GM12878 (cell line): Measurements from ENCODE around the gene MMP11. TPM values are rescaled to one million over a fixed set of nuclear protein-coding genes. Genes with fewer than 3 reads are reported as not detected.

Source experiments
- ATAC-seq: fragments of 200-7000 bp; cut with Tn5 transposase; 3 replicates; pipeline ENCODE4 v1.9.1; 2020; ENCODE audit warnings: mild to moderate bottlenecking, moderate library complexity
- BruUV-seq: library from RNA; stranded (reverse); fragments of 400-500 nt; replicated peaks from 2 replicates; lab custom pipeline; 2021; lab: Mats Ljungman, UMichigan
- CTCF ChIA-PET: fragments of 300-600 bp; sonication (Branson Sonifier 250); formaldehyde crosslinking; extraction: SDS; loops from one replicate; lab custom pipeline; 2021; ENCODE audit warnings: inconsistent platforms; lab: Yijun Ruan, JAX
- POLR2A ChIA-PET: fragments of 350-600 bp; formaldehyde crosslinking; extraction: SDS; loops from one replicate; lab custom pipeline; 2021; ENCODE audit warnings: inconsistent platforms; lab: Charles Lee
- RAD21 ChIA-PET: fragments of 300-600 bp; sonication (Branson Sonifier 250); formaldehyde crosslinking; loops from one replicate; lab custom pipeline; 2023; ENCODE audit warnings: antibody characterized with exemption; ENCODE audit not compliant: unreplicated experiment; lab: Charles Lee
- SMC1A ChIA-PET: fragments of 300-600 bp; sonication (Branson Sonifier 250); formaldehyde crosslinking; loops from one replicate; lab custom pipeline; 2023; ENCODE audit not compliant: unreplicated experiment, uncharacterized antibody; lab: Charles Lee
- DNase-seq: peaks from one replicate; pipeline ENCODE4 v3.0.0-alpha.2; 2011; ENCODE audit warnings: low read depth, low spot score
- FAIRE-seq: peaks from 3 replicates; lab custom pipeline; 2011; peaks lifted over from hg19 to GRCh38; lab: Jason Lieb, UNC
- H2AFZ ChIP-seq: 2 replicates; pipeline ENCODE4 v1.6.0; 2011; ENCODE audit warnings: low read depth, low read length, control low read depth; ENCODE audit not compliant: control insufficient read depth
- H3K27ac ChIP-seq: 2 replicates; pipeline ENCODE4 v1.5.1; 2011; ENCODE audit warnings: control low read depth; ENCODE audit not compliant: control insufficient read depth, insufficient read depth
- H3K27me3 ChIP-seq, 2 experiments: replicated peaks in 1 of 2; 2 replicates each; pipeline versions ENCODE4 v1.6.0 to v1.6.1; 2011; ENCODE audit warnings: low read length in 1 of 2; ENCODE audit not compliant: control insufficient read depth in 2 of 2, insufficient read depth in 2 of 2
- H3K36me3 ChIP-seq, 2 experiments: 2 replicates each; pipeline ENCODE4 v1.5.1; 2011; ENCODE audit warnings: low read length in 1 of 2; ENCODE audit not compliant: control insufficient read depth in 2 of 2, insufficient read depth in 2 of 2
- H3K4me1 ChIP-seq: 2 replicates; pipeline ENCODE4 v1.6.1; 2011; ENCODE audit warnings: mild to moderate bottlenecking, low read length, moderate library complexity, mixed read lengths; ENCODE audit not compliant: control insufficient read depth, insufficient read depth
- H3K4me2 ChIP-seq: 2 replicates; pipeline ENCODE4 v1.6.0; 2011; ENCODE audit warnings: control low read depth; ENCODE audit not compliant: control insufficient read depth, insufficient read depth
- H3K4me3 ChIP-seq: fragments of 200-600 bp; sonication (generic); 2 replicates; pipeline ENCODE4 v1.5.1; 2016
- H3K79me2 ChIP-seq: 2 replicates; pipeline ENCODE4 v1.6.0; 2011; ENCODE audit warnings: low read length; ENCODE audit not compliant: control insufficient read depth, insufficient read depth
- H3K9ac ChIP-seq: 2 replicates; pipeline ENCODE4 v1.8.0; 2011; ENCODE audit warnings: low read length, control low read depth, mixed read lengths; ENCODE audit not compliant: control insufficient read depth, insufficient read depth
- H3K9me3 ChIP-seq: replicated peaks from 3 replicates; pipeline ENCODE4 v1.5.1; 2011; ENCODE audit warnings: mild to moderate bottlenecking, low read length; ENCODE audit not compliant: control insufficient read depth, insufficient read depth
- H4K20me1 ChIP-seq: 2 replicates; pipeline ENCODE4 v1.6.0; 2011; ENCODE audit not compliant: control insufficient read depth, insufficient read depth
- ASH2L ChIP-seq: fragments of 300-600, 200-600 bp; sonication (generic); IDR thresholded peaks from 2 replicates; pipeline ENCODE4 v1.6.1; 2017; ENCODE audit warnings: low read depth, mild to moderate bottlenecking, borderline replicate concordance
- BACH1 ChIP-seq: fragments of 450-650 bp; IDR thresholded peaks from 2 replicates; pipeline ENCODE4 v1.6.1; 2017; ENCODE audit warnings: mild to moderate bottlenecking, borderline replicate concordance
- CHD2 ChIP-seq: IDR thresholded peaks from 2 replicates; pipeline ENCODE4 v1.6.1; 2011; ENCODE audit warnings: low read depth, low read length, improper control_type of control experiment, borderline replicate concordance
- CHD4 ChIP-seq: fragments of 200-600 bp; sonication (generic); IDR thresholded peaks from 2 replicates; pipeline ENCODE4 v1.6.1; 2016; ENCODE audit warnings: mild to moderate bottlenecking
- ETV6 ChIP-seq, 2 experiments: fragments of 450-650 bp in 1 of 2; IDR thresholded peaks in 1 of 2; conservative IDR thresholded peaks in 1 of 2; 2 replicates each; pipeline ENCODE4 v1.6.1; 2014; ENCODE audit warnings: antibody characterized with exemption in 1 of 2, borderline replicate concordance in 1 of 2, low read depth in 1 of 2, mild to moderate bottlenecking in 1 of 2, moderate library complexity in 1 of 2
- MTA3 ChIP-seq: IDR thresholded peaks from 2 replicates; pipeline ENCODE4 v1.6.1; 2012; ENCODE audit warnings: low read length, inconsistent platforms, borderline replicate concordance
- NR2F1 ChIP-seq: fragments of 450-650 bp; conservative IDR thresholded peaks from 2 replicates; pipeline ENCODE4 v1.6.1; 2017; ENCODE audit warnings: mild to moderate bottlenecking
- POLR2AphosphoS2 ChIP-seq: IDR thresholded peaks from 2 replicates; pipeline ENCODE4 v1.6.1; 2011; ENCODE audit warnings: low read depth, mild to moderate bottlenecking, low read length, improper control_type of control experiment, moderate library complexity
- POLR2AphosphoS5 ChIP-seq: IDR thresholded peaks from 2 replicates; pipeline ENCODE4 v1.6.1; 2011; ENCODE audit warnings: mild to moderate bottlenecking, low read length, inconsistent platforms
- SMC3 ChIP-seq: IDR thresholded peaks from 2 replicates; pipeline ENCODE4 v1.6.1; 2011; ENCODE audit warnings: low read length, improper control_type of control experiment, borderline replicate concordance
- SPI1 ChIP-seq: IDR thresholded peaks from 2 replicates; pipeline ENCODE4 v1.6.1; 2011; ENCODE audit warnings: low read depth, mild to moderate bottlenecking, low read length, moderate library complexity, borderline replicate concordance; ENCODE audit not compliant: insufficient read depth
- ZNF592 ChIP-seq: fragments of 450-650 bp; IDR thresholded peaks from 2 replicates; pipeline ENCODE4 v1.6.1; 2017; ENCODE audit warnings: mild to moderate bottlenecking, moderate library complexity
- ZNF622 ChIP-seq: fragments of 450-650 bp; IDR thresholded peaks from 2 replicates; pipeline ENCODE4 v1.6.1; 2017; ENCODE audit warnings: mild to moderate bottlenecking, inconsistent platforms
- WGBS: methylation state at CpG from one replicate; pipeline ENCODE4 v1.1.6; 2016; ENCODE audit warnings: low lambda C conversion rate; ENCODE audit not compliant: insufficient replicate concordance, insufficient coverage; ENCODE audit errors: missing lambda C conversion rate; 5-methylcytosine and 5-hydroxymethylcytosine counted together
- in situ Hi-C: fragments of 300-500 bp; cut with MboI; formaldehyde crosslinking; loops from 9 replicates; pipeline ENCODE4 v1.14.3; 2018; ENCODE audit warnings: mixed read lengths
- intact Hi-C: fragments of 100-400 bp; cut with micrococcal nuclease; formaldehyde crosslinking; loops from one replicate; pipeline ENCODE4 v1.14.2; 2022; ENCODE audit not compliant: unreplicated experiment
- polyA plus RNA-seq, 11 experiments: library from polyadenylated mRNA; depleted of rRNA in 4 of 11; unstranded in 6 of 11; stranded (reverse) in 5 of 11; fragments of >200 nt; fragmentation: Nextera tagmentation in 4 of 11; fragmentation: Illumina TruSeq in 1 of 11; extraction: Ambion mirVana in 4 of 11; extraction: Trizol in 1 of 11; gene quantifications; 1 replicate in 1 of 11; 2 replicates in 10 of 11; pipeline versions ENCODE4 v1.2.1 to v1.2.3, GENCODE V29; 2011 to 2016; ENCODE audit warnings: inconsistent platforms in 2 of 11, missing spikeins in 2 of 11, low read depth in 1 of 11
- total RNA-seq, 4 experiments: library from RNA; depleted of rRNA in 3 of 4; stranded (reverse); fragments of >200 nt in 3 of 4; fragmentation: Illumina TruSeq in 1 of 4; extraction: Trizol in 1 of 4; gene quantifications; 2 replicates each; pipeline versions ENCODE4 v1.2.1 to v1.2.3, GENCODE V29; 2013 to 2021
- TF ChIP-seq, protein P1 (sequence below): fragments of 450-650 bp; IDR thresholded peaks from 2 replicates; pipeline ENCODE4 v1.6.1; 2018; ENCODE audit warnings: borderline replicate concordance, mild to moderate bottlenecking; ENCODE audit not compliant: partially characterized antibody
- TF ChIP-seq, protein P2 (sequence below): IDR thresholded peaks from 2 replicates; pipeline ENCODE4 v1.6.1; 2012; ENCODE audit warnings: low read depth, low read length, improper control_type of control experiment

MMP11 gene
- total and polyA plus RNA-seq, 10 of the 15 experiments (the other 5 are each of a cell fraction or from before 2014, with no cell fraction given), result 0.03 to 1.1 (median 0.31) TPM; not detected in 2

- DNase-seq, result no peak
- BruUV-seq, result TSS peak; percentile 39
- RAD21 ChIA-PET, result interaction anchor here (0.7 to 3.2 kb wide), 5 partner anchors 12 to 138 kb away, joined by 3 to 16 read pairs (median 3); partner anchors contain the start of genes SLC2A11 and ZNF70
- no peaks in the 10 kb centered on the region; a peak in 1 of 4 replicates for H3K36me3 ChIP-seq
- H3K4me1 ChIP-seq, result peaks cover 30% of the 10 kb centered on the region
- no peak for ATAC-seq
- H2AFZ ChIP-seq, result no peak overlapping the region
- intact Hi-C loops, result loop anchor here (5.0 kb wide), 1 partner anchor 223 kb away; no protein-coding TSS in a partner anchor
- H3K79me2 ChIP-seq, result peaks cover 24% of the 10 kb centered on the region
- no peak overlapping the region for H3K9ac ChIP-seq
- CTCF ChIA-PET, result interaction anchor here (1.0 to 7.5 kb wide), 4 partner anchors 10 to 138 kb away, joined by 3 to 197 read pairs (median 6); partner anchors contain the start of gene VPREB3
- H3K27me3 ChIP-seq, result no peaks in the 10 kb centered on the region
- H3K27ac ChIP-seq, result no peak overlapping the region
- H3K4me2 ChIP-seq, result peak overlapping the region; percentile 94
- in situ Hi-C loops, result no loop called here
- SMC1A ChIA-PET, result interaction anchor here (1.2 to 2.4 kb wide), 4 partner anchors 10 to 137 kb away, joined by 3 to 7 read pairs (median 6); partner anchors contain the start of gene VPREB3
- FAIRE-seq, result no peak
- peak overlapping the region; percentile 36; the same call in 1 of the 2 replicates for H3K4me3 ChIP-seq
- no peaks in the 10 kb centered on the region; the same call in 1 of the 2 replicates for H4K20me1 ChIP-seq
- POLR2A ChIA-PET, result interaction anchor here (0.6 kb wide), 4 partner anchors 8 to 120 kb away, joined by 3 to 4 read pairs (median 4); no protein-coding TSS in a partner anchor
- WGBS, result 87% methylated on average over 9 of the region's 9 CpGs
- H3K9me3 ChIP-seq, result no peaks in the 10 kb centered on the region
- TF ChIP-seq NR2F1 (no peak), MTA3 (no peak), ZNF592 (no peak), BACH1 (no peak), ETV6 (conservative IDR thresholded peaks at IDR 0.05 in 1 of 2, IDR thresholded peaks at IDR 0.05 in 1 of 2; ENCODE audit: borderline replicate concordance in 1 of 2, low read depth in 1 of 2) (no peak), ZNF622 (no peak), ASH2L (no peak), SPI1 (no peak), CHD4 (no peak), POLR2AphosphoS2 (no peak), POLR2AphosphoS5 (no peak; the same call in 1 of the 2 replicates), CHD2 (no peak), SMC3 (no peak)
- TF ChIP-seq, protein P1, sequence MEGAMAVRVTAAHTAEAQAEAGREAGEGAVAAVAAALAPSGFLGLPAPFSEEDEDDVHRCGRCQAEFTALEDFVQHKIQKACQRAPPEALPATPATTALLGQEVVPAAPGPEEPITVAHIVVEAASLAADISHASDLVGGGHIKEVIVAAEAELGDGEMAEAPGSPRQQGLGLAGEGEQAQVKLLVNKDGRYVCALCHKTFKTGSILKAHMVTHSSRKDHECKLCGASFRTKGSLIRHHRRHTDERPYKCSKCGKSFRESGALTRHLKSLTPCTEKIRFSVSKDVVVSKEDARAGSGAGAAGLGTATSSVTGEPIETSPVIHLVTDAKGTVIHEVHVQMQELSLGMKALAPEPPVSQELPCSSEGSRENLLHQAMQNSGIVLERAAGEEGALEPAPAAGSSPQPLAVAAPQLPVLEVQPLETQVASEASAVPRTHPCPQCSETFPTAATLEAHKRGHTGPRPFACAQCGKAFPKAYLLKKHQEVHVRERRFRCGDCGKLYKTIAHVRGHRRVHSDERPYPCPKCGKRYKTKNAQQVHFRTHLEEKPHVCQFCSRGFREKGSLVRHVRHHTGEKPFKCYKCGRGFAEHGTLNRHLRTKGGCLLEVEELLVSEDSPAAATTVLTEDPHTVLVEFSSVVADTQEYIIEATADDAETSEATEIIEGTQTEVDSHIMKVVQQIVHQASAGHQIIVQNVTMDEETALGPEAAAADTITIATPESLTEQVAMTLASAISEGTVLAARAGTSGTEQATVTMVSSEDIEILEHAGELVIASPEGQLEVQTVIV, result no peak
- TF ChIP-seq, protein P2, sequence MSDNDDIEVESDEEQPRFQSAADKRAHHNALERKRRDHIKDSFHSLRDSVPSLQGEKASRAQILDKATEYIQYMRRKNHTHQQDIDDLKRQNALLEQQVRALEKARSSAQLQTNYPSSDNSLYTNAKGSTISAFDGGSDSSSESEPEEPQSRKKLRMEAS, result no peak
Measured at GRCh38 chr22:23764899-23765881, 7.5 kb upstream of the MMP11 start.
